Peyer's patch (tissue), 4 donors: ENCODE results near the gene AFF2.

Experiments used
- POLR2A ChIP-seq, 2 donors: fragments of 450-650 bp; IDR thresholded peaks; one replicate each; pipeline ENCODE4 v1.5.1; 2017; ENCODE audit warnings: antibody characterized with exemption in 2 of 2, mild to moderate bottlenecking in 2 of 2, moderate library complexity in 2 of 2
- TF ChIP-seq, protein P1 (sequence below), 6 experiments: fragments of 450-650 bp in 4 of 6; fragments of 200-600 bp in 2 of 6; sonication (generic) in 1 of 6; IDR thresholded peaks; one replicate each; pipeline ENCODE4 v1.5.1; 2017 to 2019; ENCODE audit warnings: antibody characterized with exemption in 6 of 6, mild to moderate bottlenecking in 3 of 6, moderate library complexity in 1 of 6

DNA sequence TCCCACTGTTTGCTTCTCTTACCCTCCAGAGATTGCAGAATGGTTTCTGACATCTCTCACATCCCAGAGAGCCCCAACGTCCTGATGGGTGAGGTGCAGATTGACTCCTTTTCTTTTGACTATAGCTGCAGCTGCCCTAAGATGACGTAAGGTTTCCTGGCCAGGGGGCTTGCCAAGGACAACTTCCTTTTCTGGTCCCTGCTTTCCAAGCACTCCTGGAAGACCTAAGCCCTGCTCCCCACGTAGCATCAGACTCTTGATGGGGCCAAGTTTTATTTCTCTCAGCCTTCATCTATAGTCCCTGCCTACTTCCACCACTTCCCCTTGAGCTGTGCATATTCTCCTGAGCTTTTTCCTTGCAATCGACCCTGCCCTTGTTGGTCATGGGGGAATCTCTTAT lies 507.0 kb downstream of the AFF2 start:
- TF ChIP-seq, protein P1, sequence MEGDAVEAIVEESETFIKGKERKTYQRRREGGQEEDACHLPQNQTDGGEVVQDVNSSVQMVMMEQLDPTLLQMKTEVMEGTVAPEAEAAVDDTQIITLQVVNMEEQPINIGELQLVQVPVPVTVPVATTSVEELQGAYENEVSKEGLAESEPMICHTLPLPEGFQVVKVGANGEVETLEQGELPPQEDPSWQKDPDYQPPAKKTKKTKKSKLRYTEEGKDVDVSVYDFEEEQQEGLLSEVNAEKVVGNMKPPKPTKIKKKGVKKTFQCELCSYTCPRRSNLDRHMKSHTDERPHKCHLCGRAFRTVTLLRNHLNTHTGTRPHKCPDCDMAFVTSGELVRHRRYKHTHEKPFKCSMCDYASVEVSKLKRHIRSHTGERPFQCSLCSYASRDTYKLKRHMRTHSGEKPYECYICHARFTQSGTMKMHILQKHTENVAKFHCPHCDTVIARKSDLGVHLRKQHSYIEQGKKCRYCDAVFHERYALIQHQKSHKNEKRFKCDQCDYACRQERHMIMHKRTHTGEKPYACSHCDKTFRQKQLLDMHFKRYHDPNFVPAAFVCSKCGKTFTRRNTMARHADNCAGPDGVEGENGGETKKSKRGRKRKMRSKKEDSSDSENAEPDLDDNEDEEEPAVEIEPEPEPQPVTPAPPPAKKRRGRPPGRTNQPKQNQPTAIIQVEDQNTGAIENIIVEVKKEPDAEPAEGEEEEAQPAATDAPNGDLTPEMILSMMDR (IDR thresholded peaks at IDR 0.05) = no peak
- no peak for TF ChIP-seq POLR2A (IDR thresholded peaks at IDR 0.05)
